NAMALWA (cell line): Measurements from ENCODE around the gene KCTD21.
"Not testable (repeated sequence)": the region's sequence is repeated elsewhere in the genome, so short reads cannot be mapped to it uniquely, and the experiment has no call there.

Experiments
- DNase-seq: peaks from one replicate; pipeline ENCODE4 v3.0.0-alpha.2; 2015; ENCODE audit warnings: low spot score

The KCTD21 gene, protein sequence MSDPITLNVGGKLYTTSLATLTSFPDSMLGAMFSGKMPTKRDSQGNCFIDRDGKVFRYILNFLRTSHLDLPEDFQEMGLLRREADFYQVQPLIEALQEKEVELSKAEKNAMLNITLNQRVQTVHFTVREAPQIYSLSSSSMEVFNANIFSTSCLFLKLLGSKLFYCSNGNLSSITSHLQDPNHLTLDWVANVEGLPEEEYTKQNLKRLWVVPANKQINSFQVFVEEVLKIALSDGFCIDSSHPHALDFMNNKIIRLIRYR

GRCh38 chr11:78188286-78189173 lies at the start of gene KCTD21, which contains the start of gene USP35:
TSS of gene KCTD21 (minus strand) at chr11:78188626. CDS start at chr11:78174554, 14,072 bp downstream.
TSS of gene USP35 (plus strand) at chr11:78188919. CDS start at chr11:78196246, 7,327 bp downstream.
- DNase-seq: peak; percentile 96

DNA sequence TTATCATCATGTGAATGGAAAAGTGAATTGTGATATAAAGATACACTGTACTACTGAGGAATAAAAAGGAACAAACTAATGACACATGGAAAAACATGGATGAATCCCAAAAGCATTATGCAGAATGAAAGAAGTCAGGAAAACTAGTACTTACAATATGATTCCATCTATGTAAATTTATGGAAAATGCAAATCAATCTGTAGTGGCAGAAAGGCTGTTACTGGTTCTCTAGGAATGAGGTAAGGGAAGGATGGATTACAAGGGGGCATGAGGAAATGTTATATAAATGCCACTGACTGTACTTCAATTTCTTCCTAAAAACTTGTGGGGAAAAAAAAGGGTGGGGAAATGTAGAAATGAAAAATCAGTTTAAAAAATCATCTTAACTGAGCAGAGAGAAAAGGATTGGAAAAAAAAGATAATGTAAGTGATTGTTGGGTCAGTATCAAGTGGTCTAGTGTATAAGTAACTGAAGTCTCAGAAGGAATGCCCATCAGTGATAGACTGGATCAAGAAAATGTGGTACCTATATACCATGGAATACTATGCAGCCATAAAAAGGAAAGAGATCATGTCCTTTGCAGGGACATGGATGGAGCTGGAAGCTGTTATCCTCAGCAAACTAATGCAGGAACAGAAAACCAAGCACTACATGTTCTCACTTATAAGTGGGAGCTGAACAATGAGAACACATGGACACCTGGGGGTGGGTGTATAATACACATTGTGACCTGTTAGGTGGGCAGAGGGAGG lies 49.0 kb upstream of the KCTD21 start:
- no peak for DNase-seq

DNA sequence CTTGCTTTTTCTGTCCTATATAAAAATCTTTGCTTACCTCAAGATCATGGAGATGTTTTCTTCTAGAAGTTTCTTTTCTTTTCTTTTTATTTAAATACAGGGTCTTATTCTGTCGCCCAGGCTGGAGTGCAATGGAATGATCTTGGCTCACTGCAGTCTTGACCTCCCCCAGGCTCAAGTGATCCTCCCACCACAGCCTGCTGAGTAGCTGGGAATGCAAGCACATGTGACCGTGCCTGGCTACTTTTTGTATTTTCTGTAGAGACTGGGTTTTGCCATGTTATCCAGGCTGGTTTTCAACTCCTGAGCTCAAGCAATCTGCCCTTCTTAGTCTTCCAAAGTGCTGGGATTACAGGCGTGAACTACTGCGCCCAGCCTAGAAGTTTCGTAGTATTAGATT lies 45.6 kb upstream of the KCTD21 start:
- DNase-seq: no peak

DNA sequence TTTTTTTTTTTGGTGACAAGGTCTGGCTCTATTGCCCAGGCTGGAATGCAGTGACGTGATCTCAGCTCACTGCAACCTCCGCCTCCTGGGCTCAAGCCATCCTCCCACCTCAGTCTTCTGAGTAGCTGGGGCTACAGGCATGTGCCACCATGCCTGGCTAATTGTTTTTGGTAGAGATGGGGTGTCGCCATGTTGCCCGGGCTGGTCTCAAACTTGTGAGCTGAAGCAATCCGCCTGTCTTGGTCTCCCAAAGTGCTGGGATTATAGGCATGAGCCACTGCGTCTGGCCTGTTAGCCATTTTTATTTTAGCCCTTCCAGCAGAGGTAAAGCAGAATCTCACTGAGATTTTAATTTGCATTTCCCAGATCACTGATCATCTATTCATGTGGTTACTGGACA lies 44.6 kb upstream of the KCTD21 start:
- DNase-seq: not testable (repeated sequence)

GRCh38 chr11:78231962-78232501 lies 43.6 kb upstream of the KCTD21 start:
- no peak for DNase-seq

DNA sequence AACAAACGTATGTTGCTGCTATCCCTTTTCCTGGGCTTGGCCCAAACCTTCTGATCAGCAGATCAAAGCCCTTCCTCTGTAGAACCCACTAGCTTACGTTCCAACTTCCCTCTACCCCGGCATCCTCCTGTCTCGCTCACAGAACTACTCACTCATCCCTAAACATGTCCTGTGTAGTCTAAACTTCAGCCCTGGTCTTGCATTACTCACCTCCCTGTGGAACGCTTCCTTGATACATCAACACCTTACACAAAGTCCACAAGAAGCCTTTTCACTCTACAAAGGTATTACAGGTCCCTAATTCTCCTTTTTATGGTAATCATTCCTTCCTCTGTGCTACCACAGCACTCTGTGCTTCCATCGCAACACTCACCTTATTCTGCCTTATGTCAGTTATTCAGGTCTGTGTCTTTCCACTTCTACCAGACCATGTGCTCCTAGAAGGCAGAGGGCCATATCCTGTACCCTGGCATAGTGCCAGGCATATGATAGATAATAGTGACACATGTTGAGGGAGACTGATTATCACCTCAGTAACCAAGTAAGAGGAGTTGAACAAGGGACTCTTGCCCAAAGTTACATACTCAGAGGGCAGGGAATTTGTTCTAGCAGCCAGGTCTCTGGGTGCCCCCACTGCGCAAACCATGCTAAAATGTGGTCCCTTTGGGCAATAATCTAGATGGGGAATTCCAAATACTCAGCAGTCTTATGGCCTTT lies 41.9 kb upstream of the KCTD21 start:
- no peak for DNase-seq

GRCh38 chr11:78229106-78229505 lies 40.7 kb upstream of the KCTD21 start:
- DNase-seq: no peak

- DNase-seq: peak; percentile 82
These were observed 40.0 kb upstream of the KCTD21 start for GRCh38 chr11:78228467-78228866.

DNA sequence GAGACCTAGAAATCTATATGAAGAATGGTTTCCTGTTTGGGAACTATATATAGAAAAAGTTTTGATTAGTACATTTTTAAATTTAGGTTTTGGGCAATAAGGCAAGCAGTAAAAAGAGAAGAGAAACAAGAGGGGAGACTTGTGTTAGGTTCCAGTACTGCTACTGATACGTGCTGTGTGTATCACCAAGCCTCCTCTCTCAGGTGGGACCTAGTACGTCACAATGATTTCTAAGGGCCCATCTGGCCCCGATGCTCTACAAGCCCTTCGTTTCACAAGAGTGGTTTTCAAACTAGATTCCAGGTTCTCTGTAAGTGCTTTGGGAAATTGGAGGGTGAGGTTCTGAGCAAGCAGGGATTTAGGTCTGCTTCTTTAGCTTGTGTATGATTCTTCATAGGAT lies 39.5 kb upstream of the KCTD21 start:
- peak; percentile 30 for DNase-seq

GRCh38 chr11:78226684-78227680 lies 38.6 kb upstream of the KCTD21 start:
- DNase-seq: no peak

DNA sequence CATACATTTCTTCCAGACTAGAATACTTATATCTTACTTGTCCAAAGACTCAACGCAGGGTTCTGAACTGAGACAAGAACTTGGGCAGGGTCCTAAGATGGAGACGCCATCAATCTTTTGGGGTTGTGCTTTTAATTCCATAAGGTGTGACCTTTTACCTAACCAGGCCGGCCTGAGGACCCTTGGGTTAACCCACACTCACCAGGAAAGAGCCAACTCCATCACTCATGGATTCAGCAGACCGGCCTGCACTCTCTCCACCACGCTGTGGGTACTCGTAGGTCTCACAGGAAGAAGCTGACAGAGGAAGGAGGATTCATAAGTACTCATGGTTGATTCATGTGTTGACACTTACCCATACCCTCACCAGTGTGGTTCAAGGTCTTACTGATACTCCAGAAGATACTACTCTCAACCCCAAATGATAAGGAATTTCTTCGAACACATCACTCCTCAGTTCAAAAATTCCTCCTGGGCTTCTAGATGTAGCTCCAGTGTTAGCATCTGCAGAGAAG lies 36.5 kb upstream of the KCTD21 start:
- DNase-seq: no peak

DNA sequence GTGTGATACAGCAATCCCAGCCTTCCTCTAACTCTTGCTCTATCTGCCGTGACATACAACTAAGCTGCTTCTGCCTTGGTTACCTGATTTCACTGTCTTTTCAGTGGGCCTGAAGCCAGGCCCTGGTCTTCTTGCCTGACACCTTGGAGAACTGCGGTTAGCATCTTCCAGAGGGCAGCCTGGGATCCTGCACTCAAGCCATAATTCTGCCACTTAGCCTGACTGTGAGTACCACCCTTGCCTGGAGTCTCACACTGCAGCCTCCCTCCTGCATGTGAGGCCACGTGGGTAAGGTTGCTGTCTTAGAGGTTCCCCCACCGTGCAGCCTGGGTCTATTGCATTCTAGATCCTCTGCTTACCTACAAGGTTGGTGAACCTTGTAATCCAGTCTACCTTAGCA lies 36.1 kb upstream of the KCTD21 start:
- no peak for DNase-seq

- peak; percentile 21 for DNase-seq
These were observed 35.0 kb upstream of the KCTD21 start for GRCh38 chr11:78223320-78223954.

DNA sequence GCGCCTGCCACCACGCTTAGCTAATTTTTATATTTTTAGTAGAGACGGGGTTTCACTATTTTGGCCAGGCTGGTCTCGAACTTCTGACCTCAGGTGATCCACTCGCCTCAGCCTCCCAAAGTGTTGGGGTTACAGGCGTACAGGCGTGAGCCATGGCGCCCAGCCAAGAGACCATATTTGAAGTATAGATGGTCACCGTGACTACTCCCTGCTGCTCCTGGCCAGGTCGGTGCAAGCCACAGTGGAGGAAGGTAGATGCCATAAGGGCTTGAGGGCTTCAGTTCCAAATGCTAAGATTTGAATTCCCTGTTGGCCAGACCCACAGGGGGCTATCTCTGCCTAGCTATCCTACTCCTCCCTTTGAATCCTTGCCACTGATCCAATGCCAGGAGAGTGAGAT lies 34.3 kb upstream of the KCTD21 start:
- DNase-seq: not testable (repeated sequence)

DNA sequence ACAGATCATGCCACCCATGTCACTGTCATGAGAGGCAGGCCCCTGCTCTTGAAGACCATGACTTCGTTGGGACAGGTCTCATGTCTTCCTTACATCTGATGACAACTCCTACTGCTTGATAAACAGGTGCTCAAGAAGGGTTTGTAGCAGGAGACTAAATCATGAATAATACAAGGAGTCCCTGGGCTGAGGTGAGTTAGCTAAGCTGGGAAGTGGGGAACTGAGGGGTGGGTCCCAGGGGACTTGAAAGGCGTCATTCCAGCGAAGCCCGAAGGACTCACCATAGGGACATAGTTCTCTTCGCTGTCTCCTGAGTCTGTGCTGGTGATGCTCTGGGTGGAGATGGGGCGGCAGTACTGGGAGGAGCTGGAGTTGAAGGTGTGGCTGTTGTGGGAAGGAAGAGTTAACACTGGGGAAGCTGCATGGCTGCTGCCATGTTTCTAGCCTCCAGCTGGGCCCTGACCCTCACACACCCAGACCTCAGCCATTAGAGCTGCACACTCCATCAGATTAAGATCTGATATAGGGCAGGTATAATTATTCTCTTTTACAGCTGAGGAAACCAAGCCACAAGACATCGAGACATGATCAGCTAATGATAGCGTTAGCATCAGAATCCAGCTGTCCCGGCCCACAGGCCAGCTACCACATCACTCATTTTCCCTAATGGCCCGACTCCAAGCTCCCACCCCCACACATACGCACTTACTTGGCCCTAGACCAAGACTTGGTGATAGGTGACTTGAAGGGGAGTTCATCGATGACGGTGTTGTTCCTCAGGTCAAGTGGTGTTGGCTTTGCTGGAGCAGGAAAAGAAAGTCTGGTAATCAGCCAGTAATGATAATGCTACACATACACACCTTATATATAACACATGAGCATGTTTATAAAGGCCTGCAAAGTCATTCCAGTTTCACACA lies 33.2 kb upstream of the KCTD21 start:
- DNase-seq: no peak

DNA sequence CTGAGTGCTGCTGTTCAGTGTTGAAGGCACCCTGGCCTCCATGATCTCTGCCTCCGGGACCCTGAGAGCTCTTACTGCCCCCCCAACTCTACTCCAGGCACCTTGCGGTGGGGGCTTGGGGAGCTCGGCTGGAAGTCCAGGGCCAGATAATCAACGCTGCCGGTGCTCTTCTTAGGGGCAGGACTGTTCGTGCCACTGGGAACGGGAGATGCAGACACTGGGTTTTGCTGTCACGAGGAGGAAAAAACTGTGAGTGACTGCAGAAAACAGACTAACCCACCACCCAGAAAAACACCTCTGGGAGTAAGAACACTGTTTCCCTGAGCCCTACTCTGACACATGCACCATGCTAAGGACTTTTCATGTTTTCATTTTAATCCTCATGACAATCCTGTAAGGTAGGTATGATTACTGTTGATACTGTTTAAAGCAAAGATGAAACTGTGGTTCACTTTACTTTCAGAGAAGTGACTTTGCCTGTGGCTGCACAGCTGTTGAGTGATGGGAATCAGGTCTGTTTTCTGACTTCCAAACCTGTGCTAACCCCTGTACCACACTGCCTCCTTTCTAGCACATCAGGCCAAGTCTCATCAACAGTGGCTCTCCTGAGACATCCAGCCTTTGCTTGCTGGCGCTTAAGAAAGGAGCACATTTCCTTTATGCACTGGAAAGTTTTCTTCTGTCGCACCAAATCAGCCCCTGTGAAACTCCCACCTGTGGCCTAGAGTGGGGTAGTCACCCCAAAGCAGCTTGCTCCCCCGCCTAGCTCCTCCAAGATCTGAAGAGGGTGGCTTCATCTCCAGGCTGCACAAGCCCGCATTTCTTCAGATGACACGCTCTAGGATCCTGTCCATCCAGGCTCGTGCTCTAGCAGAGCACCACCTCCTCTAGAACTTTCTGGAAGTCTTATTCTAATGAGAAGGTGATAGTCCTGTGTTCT lies 32.1 kb upstream of the KCTD21 start:
- no peak for DNase-seq

DNA sequence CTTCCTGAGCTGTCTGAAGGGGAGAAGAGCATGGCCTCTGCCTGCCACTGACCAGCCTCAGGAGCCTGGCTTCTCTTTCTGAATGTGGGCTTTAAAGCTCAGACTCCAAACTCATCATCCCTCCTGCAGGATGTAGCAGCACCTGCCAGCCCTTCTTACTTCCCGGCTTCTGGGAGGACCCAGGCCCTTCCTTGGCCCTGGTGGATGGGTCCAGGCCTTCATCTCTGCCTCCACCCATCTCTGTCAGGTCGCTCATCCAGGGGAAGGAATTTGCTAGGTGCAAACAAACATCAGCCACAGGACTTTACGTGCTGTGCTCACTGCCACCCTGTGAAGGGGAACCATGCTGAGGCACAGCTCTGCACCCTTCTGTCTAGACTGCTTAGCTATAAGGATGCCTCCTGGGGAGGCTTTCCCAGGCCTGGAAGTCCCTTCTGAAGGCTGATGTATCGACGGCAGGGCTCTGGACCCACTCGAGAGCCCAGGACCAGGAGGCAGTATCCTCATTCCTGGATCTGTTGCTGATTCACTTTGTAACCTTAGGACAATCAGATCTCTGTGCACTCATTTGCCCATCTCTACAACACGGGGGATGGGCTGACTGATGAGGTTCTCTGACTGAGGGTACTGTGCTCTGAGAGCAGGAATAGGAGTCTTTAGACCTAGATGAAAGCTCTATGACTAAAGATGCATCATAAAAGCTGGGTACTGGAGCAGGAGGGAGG lies 31.2 kb upstream of the KCTD21 start:
- DNase-seq: no peak
